GM19324 (cell line): ENCODE data around the gene ASF1A.
"Not testable (repeated sequence)": the region's sequence is repeated elsewhere in the genome, so short reads cannot be mapped to it uniquely, and the experiment has no call there.

ENCODE experiments used
- ATAC-seq: cut with Tn5 transposase; IDR thresholded peaks from one replicate; pipeline ENCODE4 v1.9.1; 2021; ENCODE audit warnings: mild to moderate bottlenecking, moderate library complexity; ENCODE audit not compliant: unreplicated experiment, low FRiP score

Gene ASF1A

DNA sequence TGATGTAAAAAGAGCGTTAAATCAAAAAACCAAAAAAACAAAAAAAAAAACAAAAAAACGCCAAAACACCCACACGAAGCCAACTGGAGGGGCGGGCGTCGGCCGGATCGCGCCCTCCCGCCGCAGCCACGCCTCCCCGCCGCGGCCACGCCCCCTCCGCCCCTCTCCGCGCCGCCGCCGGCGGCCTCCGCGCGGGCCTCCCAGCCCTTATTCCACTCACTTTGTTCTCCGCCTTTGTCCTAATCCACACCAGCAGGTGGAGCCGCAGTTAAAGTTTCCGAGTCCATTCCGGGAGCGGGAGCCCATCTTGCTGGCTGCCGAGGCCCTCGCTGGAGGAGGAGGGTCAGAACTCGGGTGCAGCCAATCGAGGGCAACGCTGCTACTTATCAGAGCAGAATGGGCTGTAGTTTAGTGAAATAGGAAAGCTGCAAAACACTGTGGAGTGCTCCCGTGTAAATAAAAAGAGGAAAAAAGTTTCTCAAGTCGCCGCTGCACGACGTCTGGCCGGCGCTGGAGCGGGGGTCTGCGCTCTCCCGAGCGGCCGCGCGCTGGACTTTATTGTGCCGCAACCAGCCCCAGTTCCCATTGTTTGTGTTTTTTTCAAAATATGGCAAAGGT, at the start of gene ASF1A:
ASF1A (plus strand) TSS at position 346 of the 618 bp plus-strand sequence; CDS start at position 608, 262 bp downstream.
- peak; percentile 72 for ATAC-seq

DNA sequence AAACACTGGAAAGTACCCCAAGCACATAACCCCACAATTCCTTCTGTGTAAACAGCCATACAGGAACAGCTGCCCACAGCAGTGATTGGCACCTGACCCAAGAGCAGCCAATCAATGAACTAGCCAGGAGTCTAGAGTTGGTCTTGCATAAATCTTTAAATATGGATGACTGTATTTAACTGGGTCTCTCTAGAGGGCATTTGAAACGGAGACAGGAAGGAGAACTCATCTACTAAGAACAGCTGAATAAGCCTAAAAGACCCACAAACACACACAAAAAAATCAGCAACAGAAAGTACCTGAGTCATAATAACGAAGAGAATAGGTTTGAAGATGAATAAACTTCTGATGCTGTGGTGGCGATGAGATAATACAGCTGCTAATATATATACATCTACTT, 49.0 kb upstream of the ASF1A start:
- peak; percentile 40 for ATAC-seq

DNA sequence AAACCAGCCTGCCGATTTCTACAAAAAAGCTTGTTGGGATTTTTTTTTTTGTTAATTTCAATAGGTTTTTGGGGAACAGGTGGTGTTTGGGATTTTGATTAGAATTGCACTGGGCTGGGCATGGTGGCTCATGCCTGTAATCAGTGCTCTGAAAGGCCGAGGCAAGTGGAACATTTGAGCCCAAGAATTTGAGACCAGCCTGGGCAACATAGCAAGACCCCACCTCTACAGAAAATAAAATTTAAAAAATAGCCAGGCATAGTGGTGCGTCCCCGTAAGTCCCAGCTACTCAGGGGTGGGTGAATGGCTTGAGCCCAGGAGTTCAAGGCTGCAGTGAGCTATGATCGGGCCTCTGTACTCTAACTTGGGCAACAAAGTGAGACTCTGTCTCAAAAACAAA, 40.5 kb upstream of the ASF1A start:
- no peak for ATAC-seq

DNA sequence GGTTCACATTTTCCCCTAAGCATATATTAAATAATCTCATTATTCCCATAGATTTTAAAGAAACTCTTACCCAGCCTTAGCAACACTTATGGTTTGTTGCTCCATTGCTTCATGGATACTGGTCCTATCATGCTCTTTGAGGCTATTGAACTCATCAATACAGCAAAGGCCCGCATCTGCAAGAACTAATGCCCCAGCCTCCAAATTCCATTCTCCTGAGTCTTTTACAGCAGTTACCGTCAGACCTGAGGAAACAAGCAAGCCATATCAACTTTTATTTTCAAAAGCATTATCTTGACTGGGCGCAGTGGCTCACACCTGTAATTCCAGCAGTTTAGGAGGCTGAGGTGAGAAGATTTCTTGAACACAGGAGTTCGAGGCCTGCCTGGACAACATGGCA, 37.7 kb upstream of the ASF1A start:
- ATAC-seq, result no peak

DNA sequence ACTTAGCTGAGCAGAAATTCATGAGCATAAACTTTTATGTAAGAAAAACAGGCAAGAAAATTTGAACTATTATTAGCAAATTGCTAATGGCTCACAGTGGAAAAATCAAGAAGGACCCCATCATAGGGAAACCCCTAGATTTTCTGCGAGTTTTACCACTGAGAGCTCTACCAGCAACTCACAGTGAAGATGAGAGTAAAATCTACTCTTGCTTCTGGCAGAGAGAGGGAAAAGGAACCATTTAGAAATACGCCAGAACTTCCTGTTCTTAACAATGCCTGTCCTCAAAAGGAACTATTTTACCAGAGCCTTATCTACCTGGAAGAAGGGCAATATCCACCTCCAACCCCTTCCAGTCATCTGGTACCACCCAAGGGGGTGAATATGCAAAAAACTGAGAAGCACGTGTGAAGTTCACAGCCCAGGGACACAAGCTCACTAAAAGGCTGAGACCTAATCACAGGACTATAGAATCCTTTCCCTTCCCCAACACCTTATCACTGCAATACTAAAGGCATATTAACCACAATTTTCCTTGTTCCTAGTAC, 34.4 kb upstream of the ASF1A start:
- no peak for ATAC-seq

DNA sequence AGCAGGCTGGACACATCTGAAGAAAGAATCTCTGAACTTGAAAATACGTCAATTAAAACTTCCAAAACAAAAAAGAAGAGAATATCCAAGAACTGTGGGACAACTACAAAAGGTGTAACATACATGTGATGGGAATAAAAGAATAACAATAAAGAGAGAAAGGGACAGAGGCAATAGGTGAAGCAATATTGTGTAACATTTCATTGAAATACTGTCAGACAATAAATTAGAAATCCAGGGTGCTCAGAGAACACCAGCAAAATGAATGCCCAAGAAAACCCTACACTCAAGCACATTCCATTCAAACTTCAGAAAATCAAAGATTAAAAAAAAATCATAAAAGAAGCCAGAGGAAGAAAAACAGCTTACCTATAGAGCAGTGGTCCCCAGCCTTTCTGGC, 33.6 kb upstream of the ASF1A start:
- no peak for ATAC-seq

DNA sequence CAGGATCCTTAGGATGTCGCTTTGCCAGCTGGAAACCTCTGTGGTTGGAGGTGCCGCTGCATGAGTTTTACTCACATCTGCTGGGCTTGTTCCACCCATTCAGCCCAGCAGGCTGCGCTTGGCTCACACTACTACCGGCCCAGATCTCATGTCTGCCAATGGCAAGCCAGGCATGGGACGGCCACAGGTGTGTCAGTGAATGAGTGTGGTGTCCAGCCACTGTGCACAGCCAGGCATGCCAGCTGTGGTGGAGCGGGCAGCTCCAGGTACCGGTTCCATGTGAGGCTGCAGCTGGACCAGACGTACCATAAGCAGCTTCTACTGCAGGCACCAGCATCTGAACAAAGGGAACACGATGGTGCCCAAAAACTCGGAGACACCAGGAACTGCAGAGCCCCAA, 33.1 kb upstream of the ASF1A start:
- no peak for ATAC-seq

DNA sequence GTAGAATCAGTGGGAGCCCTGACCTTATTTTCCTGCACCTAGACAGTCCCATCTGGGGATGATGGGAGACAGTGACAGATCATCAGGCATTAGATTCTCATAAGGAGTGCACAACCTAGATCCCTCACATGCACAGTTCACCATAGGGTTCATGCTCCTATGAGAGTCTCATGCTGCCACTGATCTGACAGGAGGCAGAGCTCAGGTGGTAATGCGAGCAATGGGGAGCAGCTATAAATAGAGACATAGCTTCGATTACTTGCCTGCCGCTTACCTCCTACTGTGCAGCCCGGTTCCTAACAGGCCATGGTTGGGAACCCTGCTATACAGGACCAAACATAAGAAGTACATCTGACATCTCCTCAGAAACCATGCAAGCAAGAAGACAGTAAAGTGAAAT, 31.5 kb upstream of the ASF1A start:
- no peak for ATAC-seq

DNA sequence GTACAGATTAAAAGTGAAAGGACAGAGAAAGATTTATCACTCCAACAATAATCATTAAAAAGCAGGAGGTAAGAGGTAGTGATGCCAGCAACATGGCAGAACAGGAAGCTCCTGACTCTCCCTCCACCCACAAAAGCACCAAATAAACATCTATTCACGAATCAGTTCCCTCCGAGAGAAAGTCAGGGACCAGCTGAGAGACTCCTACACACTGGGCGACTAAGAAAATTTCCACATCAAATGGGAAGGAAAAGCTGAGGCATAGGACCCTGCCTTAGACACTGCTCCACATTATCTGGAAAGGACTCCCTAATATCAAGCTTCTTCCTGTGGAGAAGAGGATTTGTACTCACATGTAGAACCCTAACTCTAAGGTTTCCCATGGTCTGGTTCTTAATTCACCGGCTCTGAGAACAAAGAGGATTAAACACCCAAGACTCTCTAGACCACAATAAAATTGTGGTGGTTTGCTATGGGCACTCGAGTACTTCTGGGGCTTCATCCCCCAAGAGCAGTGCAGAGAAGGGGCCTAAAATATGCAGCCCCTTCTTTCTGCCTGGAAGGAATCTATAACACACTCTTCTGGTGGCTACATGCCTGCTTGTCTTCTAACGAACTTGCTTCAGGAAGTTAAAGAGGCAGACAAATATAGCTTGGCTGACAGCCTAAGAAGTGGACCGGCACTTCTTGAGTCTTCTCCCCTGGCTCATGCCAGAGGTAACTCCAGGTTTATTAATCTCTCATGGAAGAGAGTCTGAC, 29.4 kb upstream of the ASF1A start:
- no peak for ATAC-seq

DNA sequence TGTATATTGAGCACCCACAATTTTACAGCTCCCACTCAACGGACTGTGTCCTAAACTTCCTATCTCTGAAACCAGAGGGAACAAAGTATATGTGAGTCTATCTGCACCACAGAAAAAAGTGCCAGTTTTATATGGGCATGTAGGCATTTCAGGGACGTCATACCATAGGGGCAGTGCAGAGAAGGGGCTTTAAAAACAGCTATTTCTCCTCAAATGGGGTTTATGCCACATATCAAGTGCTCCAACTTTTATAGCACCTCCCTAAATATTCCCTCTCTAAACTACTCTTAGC, 28.9 kb upstream of the ASF1A start:
- no peak for ATAC-seq

DNA sequence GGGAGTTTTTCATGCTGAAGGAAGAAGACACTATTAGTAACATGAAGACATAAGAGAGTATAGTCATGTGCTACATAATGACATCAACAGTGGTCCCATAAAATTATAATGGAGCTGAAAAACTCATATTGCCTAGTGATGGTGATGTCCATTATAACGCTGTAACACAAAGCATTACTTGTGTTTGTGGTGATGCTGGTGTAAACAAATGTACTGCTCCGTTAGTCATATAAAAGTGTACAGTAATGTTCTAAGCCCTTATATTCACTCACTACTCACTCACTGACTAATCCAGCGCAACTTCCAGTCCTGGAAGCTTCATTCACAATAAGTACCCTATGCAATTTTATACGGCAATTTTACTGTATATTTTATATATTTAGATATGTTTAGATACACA, 26.8 kb upstream of the ASF1A start:
- no peak for ATAC-seq

DNA sequence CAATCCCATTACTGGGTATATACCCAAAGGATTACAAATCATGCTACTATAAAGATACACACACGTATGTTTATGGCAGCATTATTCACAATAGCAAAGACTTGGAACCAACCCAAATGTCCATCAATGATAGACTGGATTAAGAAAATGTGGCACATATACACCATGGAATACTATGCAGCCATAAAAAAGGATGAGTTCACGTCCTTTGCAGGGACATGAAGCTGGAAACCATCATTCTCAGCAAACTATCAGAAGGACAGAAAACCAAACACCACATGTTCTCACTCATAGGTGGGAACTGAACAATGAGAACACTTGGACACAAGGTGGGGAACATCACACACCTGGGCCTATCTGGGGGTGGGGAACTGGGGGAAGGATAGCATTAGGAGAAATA, 25.1 kb upstream of the ASF1A start:
- not testable (repeated sequence) for ATAC-seq

DNA sequence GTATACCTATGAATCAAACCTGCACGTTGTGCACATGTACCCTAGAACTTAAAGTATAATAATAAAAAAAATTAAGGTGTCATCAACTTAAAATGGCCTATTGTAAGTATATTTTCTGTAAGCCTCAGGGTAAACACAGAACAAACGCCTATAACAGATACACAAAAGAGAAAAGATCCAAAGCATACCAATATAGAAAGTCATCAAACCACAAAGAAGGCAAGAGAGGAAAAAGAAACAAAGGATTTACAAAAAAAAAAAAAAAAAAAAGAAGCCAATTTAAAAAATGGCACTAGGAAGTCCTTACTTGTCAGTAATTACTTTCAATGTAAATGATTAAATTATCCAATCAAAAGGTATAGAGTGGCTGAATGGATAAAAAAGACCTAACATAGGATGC, 24.6 kb upstream of the ASF1A start:
- ATAC-seq, result no peak

DNA sequence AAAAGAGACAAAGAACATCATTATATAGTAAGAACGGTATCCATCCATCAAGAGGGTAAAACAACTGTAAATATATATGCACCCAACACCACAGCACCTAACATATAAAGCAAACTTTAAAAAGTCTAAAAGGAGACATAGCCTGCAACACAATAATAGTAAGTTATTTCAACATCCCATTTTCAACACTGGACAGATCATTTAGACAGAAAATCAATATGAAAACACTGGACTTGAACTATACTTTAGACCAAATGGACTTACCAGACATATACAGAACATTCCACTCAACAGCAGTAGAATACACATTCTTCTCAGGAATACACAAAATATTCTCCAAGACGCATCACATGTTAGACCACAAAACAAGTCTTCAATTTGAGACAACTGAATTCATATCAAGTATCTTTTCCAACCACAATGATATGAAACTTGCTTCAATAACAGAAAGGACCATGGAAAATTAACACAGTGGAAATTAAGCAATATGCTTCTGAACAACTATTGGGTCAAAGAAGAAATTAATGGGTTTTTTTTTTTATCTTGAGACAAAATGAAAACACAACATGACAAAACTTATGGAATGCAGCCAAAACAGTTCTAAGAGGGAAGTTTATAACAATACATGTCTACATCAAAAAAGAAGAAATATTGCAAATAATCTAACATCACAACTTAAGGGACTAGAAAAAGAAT, 23.9 kb upstream of the ASF1A start:
- no peak for ATAC-seq

DNA sequence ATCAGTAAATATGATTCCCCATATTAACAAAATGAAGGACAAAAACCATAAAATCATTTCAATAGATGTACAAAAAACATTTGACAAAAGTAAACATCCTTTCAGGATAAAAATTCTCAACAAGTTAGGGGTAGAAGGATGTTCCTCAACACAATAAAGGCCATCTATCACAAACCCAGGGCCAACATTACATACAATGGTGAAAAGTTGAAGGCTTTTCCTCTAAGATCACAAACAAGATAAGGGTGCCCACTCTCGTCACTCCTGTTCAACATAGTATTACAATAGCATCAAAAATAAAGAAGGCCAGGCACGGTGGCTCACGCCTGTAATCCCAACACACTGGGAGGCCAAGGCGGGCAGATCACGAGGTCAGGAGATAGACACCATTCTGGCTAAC, 22.6 kb upstream of the ASF1A start:
- ATAC-seq, result no peak

DNA sequence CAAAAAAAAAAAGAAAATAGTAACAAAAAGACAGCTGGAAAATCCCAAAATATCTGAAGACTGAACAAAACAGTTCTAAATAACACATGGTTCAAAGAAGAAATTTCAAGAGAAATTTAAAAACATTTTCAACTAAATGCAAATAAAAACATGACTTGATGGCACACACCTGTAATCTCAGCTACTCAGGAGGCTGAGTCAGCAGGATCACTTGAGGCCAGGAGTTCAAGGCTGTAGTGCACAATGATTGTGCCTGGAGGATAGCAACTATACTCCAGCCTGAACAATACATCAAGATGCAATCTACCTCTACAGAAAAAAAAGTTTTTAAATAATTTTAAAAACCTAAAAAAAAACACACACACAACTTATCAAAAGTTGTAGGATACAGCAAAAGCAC, 21.6 kb upstream of the ASF1A start:
- no peak for ATAC-seq

DNA sequence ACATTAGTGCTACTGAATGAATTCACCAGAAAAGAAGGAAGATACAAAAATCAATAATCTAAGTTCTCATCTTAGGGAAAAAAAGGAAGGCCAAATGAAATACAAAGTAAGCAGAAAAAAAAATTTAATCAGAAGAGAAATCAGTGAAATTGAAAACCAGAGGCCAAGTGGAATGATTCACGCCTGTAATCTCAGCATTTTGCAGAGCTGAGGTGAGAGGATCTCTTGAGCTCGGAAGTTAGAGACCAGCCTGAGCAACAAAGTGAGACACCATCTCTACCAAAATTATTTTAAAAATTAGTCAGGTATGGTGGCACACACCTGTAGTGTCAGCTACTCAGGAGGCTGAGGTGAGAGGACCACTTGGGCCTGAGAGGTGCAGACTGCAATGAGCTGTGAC, 21.2 kb upstream of the ASF1A start:
- no peak for ATAC-seq

DNA sequence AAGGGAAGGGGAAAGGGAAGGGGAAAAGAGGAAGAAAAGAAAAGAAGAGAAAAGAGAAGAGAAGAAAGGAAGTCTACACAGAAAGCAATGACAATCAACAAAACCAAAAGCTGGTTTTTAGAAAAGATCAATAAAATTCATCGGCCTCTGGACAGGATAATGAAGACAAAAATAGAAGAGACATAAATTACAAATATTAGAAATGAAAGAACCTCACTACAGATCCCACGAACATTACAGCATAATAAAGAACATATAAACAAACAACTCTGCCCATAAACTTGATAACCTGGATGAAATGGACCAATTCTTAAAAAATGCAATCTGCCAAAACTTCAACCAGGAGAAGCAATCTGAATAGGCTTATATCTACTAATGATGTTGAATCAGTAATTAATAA, 20.7 kb upstream of the ASF1A start:
- ATAC-seq, result no peak

DNA sequence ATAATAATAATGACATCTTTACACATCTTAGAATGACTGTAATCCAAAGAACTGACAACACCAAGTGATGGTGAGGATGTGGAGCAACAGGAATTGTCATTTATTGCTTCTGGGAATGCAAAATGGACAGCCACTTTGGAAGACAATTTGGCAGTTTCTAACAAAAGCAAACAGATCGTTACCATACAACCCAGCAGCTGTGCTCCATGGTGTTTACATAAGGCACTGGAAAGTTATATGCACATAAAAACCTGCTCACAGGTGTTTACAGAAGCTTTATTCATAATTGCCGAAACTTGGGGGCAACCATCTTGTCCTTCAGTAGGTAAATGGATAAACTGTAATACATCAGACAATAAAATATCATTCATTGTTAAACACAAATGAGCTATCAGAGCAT, 18.3 kb upstream of the ASF1A start:
- no peak for ATAC-seq

DNA sequence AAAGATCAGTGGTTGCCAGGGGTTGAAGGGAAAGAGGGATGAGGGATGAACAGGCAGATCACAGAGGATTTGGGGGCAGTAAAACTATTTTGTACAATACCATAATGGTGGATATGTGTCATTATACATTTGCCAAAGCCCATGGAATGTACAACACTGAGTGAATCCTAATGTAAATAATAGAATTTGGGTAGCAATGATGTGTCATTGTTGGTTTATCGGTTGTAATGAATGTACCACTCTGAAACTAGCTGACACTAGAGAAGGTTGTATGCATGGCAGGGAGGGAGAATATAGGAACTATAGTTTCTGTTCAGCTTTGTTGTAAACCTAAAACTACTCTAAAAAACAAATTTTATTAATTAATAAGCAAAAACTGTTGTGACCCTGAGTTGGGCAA, 17.8 kb upstream of the ASF1A start:
- ATAC-seq, result no peak

DNA sequence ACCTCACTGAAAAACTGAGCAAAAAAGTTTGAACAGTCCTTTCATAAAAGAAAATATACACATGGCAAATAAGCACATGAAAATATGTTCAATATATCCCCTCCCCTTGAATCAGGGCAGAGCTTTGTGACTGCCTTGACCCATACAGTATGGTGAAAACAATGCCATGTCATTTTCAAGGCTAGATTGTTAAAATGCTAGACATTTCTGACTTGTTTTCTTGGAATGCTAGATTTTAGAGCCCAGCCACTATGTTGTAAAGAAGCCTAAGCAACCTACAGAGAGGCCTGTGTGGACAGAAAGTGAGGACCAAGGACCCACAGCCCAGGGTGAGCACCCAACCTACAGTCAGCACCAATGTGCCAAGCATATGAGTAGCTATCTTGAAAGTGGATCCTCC, 17.1 kb upstream of the ASF1A start:
- ATAC-seq, result no peak

DNA sequence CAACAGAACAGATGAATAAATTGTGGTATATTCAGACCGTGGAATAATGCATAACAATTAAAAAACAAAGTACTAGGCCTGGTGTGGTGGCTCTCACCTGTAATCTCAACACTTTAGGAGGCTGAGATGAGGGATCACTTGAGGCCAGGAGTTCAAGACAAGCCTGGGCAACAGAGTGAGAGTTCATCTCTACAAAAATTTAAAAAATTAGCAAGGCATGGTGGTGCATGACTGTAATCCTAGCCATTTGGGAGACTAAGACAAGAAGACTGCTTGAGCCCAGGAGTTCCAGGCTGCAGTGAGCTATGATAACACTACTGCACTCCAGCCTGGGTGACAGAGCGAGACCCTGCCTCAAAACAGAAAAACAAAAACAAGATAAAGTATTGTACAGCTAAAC, 16.1 kb upstream of the ASF1A start:
- no peak for ATAC-seq
